IPS DF 19.7 (cell line): ENCODE data around the gene SDCBP2.

Experiments used
- DNase-seq: peaks from one replicate; pipeline ENCODE4 v3.0.0-alpha.2; 2013; ENCODE audit warnings: low read depth, low spot score

Gene SDCBP2, protein sequence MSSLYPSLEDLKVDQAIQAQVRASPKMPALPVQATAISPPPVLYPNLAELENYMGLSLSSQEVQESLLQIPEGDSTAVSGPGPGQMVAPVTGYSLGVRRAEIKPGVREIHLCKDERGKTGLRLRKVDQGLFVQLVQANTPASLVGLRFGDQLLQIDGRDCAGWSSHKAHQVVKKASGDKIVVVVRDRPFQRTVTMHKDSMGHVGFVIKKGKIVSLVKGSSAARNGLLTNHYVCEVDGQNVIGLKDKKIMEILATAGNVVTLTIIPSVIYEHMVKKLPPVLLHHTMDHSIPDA

DNA sequence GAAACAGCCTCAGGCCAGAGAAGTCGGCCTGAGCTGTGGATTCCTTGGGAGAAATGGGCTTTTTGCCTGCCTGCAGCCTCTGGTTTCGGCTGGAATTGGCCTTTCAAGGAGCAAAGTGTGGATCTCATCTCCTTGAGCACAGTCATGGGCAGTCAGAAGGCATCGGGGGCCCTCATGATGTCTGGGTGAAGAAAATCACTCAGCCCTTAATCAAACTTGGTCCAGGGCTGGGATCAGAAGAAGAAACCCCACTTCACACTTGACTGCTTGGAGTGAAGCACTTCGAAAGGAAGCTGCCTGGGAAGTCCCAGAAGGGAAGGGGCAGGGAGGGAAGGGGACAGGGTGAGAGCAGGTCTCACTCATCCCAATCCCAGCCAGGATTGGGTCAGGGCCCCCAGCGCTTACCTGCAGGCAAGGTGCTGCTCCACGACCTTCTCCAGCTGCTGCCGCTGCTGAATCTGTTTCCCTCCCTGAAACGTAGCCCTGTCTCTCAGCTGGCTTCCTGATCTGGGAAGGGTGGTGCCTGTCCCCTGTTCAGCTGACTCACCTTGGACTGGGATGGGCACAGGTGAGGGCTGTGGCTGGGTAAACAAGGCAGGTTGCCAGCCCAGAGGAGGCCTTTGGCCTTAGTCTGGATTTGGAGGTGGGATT lies at the start of gene SDCBP2:
SDCBP2 (minus strand) TSS at position 460 of the 651 bp plus-strand sequence. CDS start 8,723 bp downstream, outside the sequence.
- no peak for DNase-seq

DNA sequence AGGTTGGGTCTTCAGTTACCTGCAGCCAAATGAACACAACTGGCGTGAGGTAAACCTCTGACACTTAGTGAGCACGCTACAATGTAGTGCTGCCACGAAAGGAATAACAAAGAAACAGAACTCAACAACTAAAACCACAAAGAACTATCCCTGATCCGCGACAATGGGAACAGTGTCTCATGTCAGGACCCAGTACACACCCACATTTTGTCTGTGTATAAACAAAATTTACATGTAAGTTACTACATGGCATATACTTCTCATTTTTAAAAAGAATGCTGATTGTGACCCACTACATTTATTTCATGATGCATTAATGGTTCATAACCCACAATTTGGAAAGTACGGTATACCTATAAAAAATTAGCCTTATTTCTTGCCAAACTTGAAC lies 49.8 kb upstream of the SDCBP2 start:
- no peak for DNase-seq

DNA sequence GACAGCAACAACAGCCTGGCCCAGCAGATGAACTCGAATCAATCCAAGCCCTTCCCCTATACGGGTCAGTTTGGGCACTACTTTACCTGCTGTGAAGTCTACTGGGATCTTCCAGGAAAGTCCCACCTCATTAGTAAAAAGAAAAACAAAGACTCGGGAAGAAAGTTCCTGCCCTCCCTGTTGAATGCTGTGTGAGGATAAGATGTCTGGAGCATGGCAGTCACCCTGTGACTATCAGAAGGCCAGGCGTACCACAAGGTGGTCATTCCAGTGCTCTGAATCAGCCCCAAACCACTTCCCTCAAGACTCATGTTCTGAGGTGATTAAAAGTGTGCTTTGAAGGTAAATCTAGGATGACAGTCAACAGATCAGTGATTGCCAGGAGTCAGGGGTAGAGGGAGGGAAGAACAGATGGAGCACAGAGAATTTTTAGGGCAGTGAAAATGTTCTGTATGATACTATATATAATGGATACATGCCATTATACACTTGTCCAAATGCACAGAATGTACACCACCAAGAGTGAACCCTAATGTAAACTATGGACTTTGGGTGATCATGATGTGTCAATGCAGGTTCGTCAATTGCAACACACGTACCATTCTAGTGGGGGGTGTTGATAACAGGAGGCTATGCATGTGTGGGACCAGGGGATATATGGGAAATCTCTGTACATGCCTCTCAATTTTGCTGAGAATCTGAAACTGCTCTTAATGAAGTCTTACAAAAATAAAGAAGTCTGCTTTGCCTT lies 49.2 kb upstream of the SDCBP2 start:
- no peak for DNase-seq

DNA sequence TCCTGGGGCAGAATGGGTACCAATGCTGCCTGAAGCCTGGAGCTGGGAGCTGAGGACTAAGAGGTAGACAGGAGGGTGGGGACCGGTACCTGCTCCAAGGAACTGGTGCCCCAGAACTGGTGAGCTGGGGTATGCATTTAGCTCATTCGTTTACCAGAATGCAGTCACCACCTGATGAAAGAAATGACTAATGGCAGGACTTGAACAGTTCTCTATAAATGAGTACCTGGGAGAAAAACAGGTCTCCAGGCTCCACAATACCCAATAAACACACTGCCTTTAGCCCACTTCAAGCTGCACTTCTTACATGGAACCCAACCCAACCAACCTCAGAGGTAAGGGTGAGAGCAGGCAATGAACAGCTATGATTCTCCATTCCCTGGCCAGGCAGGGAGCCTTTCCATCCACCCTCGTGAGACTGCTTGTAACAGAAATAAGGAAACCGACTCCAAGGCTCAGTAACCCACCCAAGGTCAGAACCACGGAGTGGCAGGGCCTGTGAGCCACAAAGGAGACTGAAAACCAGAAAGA lies 48.5 kb upstream of the SDCBP2 start:
- DNase-seq: no peak

DNA sequence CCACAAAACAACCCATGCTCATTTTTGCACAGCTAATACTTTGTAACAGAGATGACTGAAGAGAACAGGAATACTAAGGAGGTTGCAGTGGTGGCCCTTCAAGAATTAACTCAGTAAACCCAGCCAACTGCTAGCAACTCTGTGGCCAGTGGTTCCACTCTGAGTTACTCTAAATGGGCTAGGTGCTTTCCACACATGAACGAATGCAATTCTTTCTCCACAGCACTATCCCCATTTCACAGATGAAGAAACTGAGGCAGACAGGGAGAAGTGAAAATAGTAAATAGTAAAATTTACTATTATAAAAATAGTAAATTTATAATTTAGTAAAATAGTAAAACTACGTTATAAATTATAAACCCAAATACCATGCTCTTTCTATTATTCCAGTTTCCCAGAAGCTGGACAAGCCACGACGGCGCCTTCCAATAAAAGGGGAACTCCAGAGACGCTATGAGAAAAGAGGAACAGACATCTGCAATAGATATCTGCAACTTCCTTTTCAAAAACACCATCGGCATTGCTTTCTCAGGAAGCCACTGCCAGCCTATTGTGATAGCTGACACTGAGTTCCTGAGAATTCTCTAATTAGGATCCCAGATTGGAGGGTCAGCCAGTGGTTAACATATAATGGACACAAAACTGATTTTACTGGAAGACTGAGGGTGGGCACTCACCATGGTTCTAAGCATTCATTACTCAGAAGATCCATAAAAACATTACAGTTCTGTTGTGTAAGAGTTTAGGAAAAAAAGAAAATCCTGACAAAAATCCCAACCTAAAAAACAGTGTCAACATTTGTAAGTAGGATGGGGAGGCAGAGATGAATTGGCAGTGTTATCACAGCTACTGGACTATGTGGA lies 47.7 kb upstream of the SDCBP2 start:
- DNase-seq: no peak

DNA sequence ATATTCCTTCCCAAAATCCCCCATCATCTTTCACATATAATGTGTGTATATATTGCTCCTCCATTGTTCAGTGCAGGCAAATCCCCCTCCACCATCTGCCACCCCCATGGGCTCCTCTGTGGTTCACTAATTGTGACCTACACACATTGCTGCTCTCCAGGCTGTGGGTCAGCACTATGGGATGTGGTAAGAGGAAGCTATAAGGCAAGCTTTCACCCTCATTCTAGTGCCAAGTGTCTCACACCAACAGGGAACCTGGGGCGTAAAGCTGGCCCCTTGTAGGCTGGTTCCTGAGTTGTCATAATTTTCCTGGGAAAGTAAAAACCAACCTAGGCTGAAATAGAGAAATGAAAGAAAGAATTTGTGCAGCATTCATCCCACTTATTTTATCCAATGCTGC lies 47.1 kb upstream of the SDCBP2 start:
- no peak for DNase-seq

DNA sequence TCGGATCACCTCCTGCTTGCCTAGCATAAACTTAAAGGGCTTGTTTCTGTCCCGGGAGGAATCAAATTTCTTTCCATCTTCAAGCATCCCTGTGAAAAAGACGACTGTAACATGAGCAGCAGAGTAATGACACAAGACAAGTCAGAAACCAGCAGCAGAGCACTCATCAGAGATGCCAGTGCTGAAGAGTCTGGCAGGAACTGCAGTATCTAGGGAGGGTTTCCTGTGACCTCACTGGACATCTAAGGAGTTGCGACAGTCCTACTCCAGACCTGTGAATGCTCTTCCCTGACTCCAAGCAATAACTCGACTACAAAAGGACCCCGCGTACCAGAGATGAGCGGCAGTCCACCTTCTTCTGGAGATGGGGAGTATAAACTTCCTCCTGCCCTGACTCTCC lies 46.6 kb upstream of the SDCBP2 start:
- no peak for DNase-seq

DNA sequence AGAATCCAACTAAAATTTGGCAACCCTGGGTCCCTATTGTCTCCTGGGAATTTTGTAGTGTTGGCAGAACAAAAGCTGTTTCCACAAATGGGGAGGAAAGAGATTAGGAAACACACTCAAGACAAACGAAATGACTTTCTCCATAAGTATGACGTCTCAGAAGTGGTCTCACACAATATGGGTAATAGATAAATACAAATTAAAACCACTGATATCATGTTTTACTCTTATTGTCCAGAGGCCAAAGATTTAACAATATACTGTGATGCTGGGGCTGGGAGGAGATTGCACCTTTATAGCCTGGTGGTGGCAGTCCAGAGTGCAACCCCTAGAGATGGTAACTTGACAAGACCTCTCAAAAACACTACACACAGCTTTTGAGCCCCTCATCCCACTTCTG lies 45.3 kb upstream of the SDCBP2 start:
- no peak for DNase-seq

DNA sequence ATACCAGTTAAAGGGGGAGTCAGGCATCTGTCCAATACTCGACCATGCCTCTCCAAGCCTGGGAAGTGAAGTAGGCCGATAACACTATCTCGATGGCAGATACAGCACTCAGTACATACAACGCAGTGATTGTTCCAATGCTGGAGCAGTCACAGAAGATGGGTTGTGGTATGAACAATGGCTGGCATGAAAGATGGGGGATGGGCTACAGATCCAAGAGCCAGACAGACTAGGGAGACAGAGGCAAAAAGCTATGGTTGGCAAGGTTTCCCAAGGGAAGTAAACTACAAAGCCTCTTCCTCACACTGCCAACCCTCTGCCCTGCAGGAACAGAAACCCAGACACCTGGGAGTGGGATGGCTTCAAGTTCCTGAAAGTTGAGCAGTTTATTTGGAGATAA lies 44.7 kb upstream of the SDCBP2 start:
- DNase-seq: no peak

DNA sequence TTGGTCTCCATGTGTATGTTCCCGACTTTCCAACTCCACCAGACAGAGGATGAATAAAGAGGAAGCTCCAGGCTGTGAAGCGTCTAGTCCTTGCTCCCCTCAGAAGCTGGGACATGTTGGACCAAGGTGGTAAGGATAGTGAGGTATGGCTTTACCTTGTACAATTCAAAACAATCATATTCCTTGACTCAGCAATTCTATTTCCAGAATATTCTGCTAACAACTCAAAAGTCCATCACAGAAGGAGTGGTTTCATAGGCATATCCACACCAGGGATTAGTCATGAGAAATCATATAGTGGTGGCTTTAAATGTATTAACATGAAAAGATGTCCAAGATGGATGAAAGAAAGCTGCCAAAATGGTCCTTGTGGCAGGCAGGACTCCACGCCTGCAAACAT lies 44.1 kb upstream of the SDCBP2 start:
- no peak for DNase-seq

DNA sequence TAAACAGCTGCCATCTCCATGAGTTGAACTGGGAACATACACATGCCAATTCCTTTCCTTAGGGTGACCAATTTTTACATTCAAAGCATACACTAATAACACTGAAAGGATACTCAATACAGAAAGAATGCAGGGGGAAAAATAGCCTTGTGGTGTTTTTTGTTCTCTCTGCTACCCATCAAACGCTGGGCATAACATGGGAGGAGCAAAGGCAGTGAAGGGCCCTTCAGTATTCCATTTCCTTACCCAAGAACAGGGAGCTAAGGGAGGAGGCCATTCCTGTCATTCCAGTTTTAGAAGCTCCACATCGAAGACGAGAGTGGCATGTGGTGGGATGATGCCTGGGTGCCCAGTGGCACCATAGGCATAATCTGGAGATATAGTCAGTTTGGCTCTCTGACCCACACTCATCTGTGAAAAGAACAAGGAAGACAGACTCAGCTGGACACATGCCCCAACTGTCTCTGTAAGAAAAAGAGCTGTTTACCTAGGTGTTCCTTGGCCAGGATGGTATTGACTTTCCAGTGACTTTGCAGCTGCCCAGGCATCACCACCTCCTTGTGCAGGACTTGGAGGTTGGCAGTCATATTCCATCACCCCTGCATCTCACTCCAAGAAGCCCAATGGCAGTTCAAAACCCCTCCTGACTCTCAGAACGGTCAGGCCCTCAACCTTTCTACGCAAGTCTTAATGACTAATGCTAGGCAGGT lies 43.0 kb upstream of the SDCBP2 start:
- DNase-seq: no peak

DNA sequence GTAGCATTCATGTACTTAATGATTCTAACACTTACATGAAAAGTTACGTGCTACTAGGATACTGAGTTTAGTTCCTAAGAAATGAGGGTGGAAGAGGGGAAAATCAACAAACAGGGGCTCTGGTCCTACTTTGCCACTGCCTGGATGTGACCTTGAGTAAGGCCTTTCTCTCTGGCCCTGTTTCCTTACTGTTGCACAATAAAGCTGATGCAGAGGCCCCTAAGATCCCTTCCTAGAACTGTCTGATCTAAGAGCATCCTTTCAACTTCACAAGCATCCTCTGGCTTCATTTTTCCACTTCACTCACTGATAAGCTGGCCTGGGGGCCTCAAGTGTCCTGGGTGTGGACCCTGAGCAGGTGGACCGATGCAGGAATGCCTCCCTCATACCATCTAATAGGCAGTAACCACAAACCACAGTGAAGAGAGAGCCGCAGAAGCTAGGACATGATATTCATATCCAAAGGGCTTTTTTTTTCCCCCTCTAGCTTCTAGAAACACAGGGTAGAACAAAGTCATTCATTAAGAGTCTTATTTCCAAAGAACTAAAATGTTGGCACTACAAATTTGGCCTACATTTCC lies 42.4 kb upstream of the SDCBP2 start:
- DNase-seq: no peak

DNA sequence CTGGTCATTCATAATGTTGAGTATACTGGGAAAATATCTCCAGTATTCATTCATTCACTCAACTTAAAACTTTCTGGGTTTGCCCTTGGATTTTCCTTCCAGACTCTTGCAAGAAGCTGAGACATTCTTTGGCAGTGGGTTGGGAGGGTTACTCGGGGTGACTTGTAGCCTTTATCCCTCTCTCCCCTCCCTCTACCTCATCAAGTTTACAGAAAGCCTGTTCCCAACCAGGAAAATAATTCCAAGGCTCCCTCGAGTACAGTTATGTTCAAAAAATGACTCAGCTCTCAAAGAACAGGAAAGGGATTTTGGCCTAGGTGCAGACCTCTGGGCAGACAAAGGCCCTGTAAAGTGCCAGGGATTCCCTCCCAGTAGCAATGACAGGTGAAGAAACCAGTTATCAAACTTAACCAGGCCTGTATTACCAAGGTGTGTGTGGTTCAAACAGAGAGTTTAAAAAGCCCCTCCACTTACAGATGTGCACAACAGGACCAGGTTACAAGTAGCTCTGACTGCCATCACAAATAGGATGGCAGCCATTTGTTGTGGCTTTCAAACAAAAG lies 41.7 kb upstream of the SDCBP2 start:
- no peak for DNase-seq

DNA sequence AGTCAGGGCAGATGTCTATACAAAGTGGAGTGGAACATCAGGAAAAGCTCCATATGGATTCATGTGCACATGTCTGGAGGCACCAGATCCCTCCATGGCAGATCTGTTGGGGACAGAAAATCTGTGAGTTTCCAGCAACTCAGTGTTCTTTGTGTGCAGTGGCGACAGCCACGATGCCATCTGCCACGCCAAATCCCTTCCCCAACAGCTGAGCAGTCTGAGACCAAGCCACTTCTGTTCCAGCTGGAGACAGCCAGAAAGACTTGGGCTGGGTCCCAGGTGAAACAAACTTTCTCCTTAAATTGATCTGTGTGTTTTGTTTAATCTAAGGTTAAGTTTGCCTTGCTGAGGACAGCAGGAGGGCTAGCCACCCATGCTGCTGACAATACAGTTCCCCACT lies 41.0 kb upstream of the SDCBP2 start:
- no peak for DNase-seq

DNA sequence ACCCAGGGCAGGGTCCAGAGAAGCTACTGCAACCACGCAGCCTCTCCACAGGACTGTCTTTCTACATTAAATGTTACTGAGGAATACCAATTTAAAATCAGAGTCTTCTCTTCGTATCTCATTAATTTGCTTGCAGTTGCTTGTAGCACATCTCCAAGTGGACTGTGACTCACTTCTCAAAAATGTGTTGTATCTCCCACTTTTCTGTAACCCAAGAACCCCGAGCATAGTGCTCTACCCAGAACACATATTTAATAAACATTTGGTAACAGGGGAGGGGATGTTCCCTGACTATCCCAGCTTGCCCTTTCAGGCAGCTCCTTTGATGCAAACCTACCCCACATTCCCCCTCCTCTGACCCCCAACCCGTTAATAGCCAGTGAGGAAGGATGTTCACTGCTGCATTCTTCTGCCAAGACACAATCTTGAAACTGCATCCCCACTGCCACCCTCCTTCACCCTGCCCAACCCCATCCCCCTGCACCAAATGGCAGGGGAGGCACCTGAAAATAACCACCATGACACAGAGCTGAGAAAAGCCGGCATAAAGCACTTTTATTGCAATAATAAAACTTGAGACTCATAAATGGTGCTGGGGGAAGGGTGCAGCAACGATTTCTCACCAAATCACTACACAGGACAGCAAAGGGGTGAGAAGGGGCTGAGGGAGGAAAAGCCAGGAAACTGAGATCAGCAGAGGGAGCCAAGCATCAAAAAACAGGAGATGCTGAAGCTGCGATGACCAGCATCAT lies 39.7 kb upstream of the SDCBP2 start:
- no peak for DNase-seq

DNA sequence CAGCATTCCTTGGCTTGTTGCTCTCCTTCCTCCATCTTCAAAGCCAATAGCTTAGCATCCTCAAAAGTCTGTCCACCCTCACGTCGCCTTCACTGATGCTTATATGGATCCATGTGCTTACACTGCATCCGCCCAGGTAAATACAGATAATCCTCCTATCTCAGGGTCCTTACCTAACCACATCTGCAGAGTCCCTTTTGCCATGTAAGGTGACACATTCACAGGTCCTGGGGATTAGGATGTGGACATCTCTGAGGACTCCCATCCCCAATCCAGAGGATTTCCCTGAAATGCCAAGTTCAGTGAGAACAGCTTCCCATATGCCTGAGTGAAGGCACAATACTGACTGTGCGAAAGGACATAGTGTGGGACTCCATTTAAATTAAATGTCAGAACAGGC lies 38.5 kb upstream of the SDCBP2 start:
- no peak for DNase-seq

DNA sequence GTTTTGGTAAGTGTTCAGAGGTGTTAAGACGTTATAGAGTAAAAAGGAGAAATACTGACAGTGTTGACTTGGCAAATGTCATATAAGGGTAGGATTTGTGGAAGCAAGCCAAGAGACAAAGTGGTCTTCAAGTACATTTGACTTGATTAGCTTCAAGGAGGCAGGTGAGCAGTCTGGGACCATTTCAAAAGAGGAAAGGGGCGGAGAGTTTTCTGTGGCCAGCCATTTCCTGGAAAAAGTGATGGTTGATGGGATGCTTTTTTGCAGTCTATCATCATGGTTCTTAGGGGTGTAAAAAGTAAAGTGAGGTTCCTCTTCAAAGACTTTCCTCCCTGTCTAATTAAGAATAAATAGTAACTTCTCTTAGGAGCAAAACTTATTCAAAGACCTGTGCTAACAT lies 35.2 kb upstream of the SDCBP2 start:
- no peak for DNase-seq

DNA sequence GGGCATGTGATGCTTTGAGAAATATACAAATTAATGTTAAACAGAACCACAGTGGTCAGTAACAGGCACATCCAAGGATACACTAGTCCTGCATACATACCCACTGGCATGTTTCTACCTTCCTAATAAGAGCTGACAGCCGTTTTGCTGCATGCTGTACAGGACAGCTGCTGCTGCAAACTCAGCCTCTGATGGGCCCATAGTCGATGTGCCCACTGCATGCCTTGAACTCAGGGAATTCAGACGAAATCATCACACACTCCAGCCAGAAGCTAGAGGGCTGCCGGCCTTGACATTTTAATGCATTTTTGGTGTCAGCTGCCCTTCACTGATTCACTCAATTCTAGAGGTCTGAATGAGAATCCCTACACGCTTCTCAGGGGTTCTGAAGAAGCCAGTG lies 34.6 kb upstream of the SDCBP2 start:
- no peak for DNase-seq

DNA sequence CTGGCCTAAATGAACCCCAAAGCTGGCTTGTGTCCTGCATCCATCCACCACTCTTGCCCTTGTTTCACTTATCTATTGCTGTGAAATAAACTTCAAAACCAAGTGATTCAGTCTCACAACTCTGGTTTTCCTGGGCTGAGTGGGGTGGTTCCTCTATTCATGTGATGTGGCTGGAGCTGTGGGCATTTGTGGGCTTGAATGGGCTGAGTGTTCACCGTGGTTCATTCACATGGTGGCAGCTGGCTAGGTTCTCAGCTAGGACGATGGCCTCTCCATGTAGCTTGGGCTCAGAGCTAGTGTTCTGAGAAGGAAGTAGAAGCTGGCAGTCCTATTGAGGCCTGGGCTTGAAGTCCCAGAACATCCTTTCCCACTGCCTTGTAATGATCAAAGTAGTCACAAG lies 33.5 kb upstream of the SDCBP2 start:
- no peak for DNase-seq
